Duodenal mucosa (tissue), 2 donors: ENCODE results near the gene OGA.

ENCODE experiments used
- H3K27ac ChIP-seq: one replicate; pipeline ENCODE4 v1.7.0; 2013; ENCODE audit warnings: low read depth, low read length
- H3K27me3 ChIP-seq, 2 donors: one replicate each; pipeline ENCODE4 v1.7.0; 2013; ENCODE audit warnings: low read length in 2 of 2, control low read depth in 1 of 2; ENCODE audit not compliant: insufficient read depth in 2 of 2, control insufficient read depth in 1 of 2
- H3K36me3 ChIP-seq, 2 donors: one replicate each; pipeline ENCODE4 v1.7.0; 2013; ENCODE audit warnings: low read length in 2 of 2, control low read depth in 1 of 2; ENCODE audit not compliant: insufficient read depth in 2 of 2, control insufficient read depth in 1 of 2
- H3K4me1 ChIP-seq, 2 donors: one replicate each; pipeline ENCODE4 v1.7.0; 2013; ENCODE audit warnings: low read length in 2 of 2, control low read depth in 1 of 2; ENCODE audit not compliant: insufficient read depth in 2 of 2, control insufficient read depth in 1 of 2
- H3K4me3 ChIP-seq, 2 donors: one replicate each; pipeline ENCODE4 v1.7.0; 2013; ENCODE audit warnings: low read length in 2 of 2, low read depth in 1 of 2
- H3K9ac ChIP-seq, 2 donors: one replicate each; pipeline ENCODE4 v1.7.0; 2013; ENCODE audit warnings: low read length in 2 of 2, low read depth in 1 of 2
- H3K9me3 ChIP-seq, 2 donors: one replicate each; pipeline ENCODE4 v1.7.0; 2013; ENCODE audit warnings: low read length in 2 of 2, control low read depth in 1 of 2; ENCODE audit not compliant: control insufficient read depth in 1 of 2

The OGA gene

GRCh38 chr10:101848408-101848807, 30.2 kb upstream of the OGA start:
- Histone ChIP-seq H3K27me3 (no peaks in the 10 kb centered on the region), H3K9ac (no peak overlapping the region), H3K36me3 (peaks cover 19 to 34% of the 10 kb centered on the region in 2 donors), H3K4me1 (peaks cover 0 to 4% of the 10 kb centered on the region in 2 donors), H3K9me3 (no peaks in the 10 kb centered on the region), H3K27ac (no peak overlapping the region), H3K4me3 (no peak overlapping the region)

- H3K4me1 ChIP-seq = peaks cover 6 to 13% of the 10 kb centered on the region in 2 donors
- H3K27me3 ChIP-seq = no peaks in the 10 kb centered on the region
- no peak overlapping the region for H3K4me3 ChIP-seq
- peaks cover 11 to 24% of the 10 kb centered on the region in 2 donors for H3K36me3 ChIP-seq
- H3K9me3 ChIP-seq = no peaks in the 10 kb centered on the region
- no peak overlapping the region for H3K9ac ChIP-seq
- H3K27ac ChIP-seq = no peak overlapping the region
Measured at GRCh38 chr10:101845893-101846292, 27.6 kb upstream of the OGA start.

GRCh38 chr10:101843032-101844021, 25.1 kb upstream of the OGA start, which contains the start of gene KCNIP2:
Gene KCNIP2, minus strand, starts transcription at chr10:101843800. Its CDS starts 232 bp downstream, at chr10:101843568.
- Histone ChIP-seq H3K27ac (no peak within 1 kb of the TSS), H3K9ac (no peak within 1 kb of the TSS)

GRCh38 chr10:101841826-101842225, 23.6 kb upstream of the OGA start:
- no peak overlapping the region for H3K4me3 ChIP-seq
- H3K36me3 ChIP-seq = peaks cover 7% of the 10 kb centered on the region in 2 donors
- no peak overlapping the region for H3K27ac ChIP-seq
- H3K27me3 ChIP-seq = no peaks in the 10 kb centered on the region
- peaks cover 10 to 23% of the 10 kb centered on the region in 2 donors for H3K4me1 ChIP-seq
- no peaks in the 10 kb centered on the region for H3K9me3 ChIP-seq
- no peak overlapping the region for H3K9ac ChIP-seq

More at GRCh38 chr10:101843032-101844021, 25.1 kb upstream of the OGA start, which contains the start of gene KCNIP2:
- H3K9me3 ChIP-seq = no peaks in the 10 kb centered on the region
- H3K4me3 ChIP-seq = peak within 1 kb of the TSS; percentile 16 to 24
- no peaks in the 10 kb centered on the region for H3K27me3 ChIP-seq
- peaks cover 7 to 21% of the 10 kb centered on the region in 2 donors for H3K36me3 ChIP-seq
- peaks cover 10 to 23% of the 10 kb centered on the region in 2 donors for H3K4me1 ChIP-seq

DNA sequence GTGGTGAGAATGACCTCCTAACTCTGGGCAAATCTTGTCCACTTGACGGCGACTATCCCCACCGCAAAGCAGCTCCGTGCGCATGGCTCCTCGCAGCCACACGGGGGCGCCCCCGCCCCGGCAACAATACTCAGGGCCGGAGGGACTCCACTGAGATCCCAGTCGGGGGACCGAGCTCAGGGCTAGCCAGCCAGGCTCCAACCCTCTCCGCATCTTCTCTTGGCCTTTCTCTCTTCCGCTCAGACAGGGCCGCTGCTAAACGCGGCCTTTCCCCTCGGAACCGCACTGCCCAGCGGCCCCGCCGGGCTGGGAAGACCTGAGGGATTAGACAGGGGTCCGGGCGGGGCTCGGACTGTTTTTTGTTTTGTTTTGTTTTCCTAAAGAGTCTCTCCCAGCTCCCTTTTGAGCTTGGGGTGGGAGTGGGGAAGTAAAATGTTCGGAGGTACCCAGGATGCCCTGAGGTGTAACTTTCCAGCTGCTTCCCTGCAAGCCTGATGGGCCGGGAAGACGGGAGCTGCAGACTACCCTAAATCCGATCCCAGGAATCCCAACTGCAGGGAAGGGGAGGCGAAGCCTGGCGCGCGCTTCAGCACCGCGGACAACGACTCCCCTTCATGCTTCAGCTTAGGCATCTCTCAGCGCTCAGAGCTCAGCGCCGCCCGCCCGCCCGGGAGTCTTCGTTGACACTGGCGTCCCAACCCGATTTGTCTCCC, 22.7 kb upstream of the OGA start:
- Histone ChIP-seq H3K4me3 (peak overlapping the region; percentile 27 to 53), H3K27me3 (no peaks in the 10 kb centered on the region), H3K27ac (no peak overlapping the region)

DNA sequence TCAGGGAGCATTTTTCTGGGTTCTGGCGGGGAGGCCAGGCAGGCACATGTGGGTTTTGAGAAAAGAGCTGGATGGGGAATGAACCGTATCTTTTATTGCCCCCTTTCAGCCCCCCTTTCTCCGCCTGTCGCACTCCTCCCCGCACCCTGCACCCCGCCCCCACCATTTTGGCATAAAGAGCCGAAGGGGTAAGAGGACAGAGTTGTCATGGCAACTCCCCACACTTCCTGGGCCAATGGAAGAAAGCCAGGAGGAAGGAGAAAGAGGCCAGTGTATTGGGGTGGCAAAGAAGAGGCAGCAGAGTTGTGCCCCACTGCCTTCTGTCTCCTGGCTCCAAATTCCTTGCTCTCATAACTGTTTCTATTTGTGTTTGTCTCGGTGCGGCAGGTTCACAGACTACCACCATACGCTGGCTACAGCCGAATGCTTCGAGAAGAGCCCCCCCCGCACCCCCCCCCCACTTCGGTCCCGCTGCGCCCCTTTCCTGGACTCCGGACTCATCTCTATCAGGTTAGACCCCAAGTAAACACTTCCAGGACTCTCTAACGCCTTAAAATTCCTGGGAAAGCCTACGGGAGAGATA, 21.9 kb upstream of the OGA start:
- peak overlapping the region in 1 of 2 donors; percentile 27 for H3K9ac ChIP-seq
- peak overlapping the region; percentile 48 to 53 for H3K4me3 ChIP-seq

More for the DNA sequence above, 22.7 kb upstream of the OGA start:
- H3K4me1 ChIP-seq = peaks cover 10 to 23% of the 10 kb centered on the region in 2 donors
- no peaks in the 10 kb centered on the region for H3K9me3 ChIP-seq
- peaks cover 4% of the 10 kb centered on the region in 2 donors for H3K36me3 ChIP-seq
- peak overlapping the region in 1 of 2 donors; percentile 27 for H3K9ac ChIP-seq

GRCh38 chr10:101839416-101840063, 21.3 kb upstream of the OGA start:
- Histone ChIP-seq H3K36me3 (no peaks in the 10 kb centered on the region), H3K9ac (no peak overlapping the region), H3K9me3 (no peaks in the 10 kb centered on the region), H3K4me1 (peaks cover 14 to 23% of the 10 kb centered on the region in 2 donors), H3K4me3 (peak overlapping the region; percentile 48 to 53), H3K27ac (no peak overlapping the region), H3K27me3 (no peaks in the 10 kb centered on the region)

More for the DNA sequence above, 21.9 kb upstream of the OGA start:
- no peaks in the 10 kb centered on the region for H3K9me3 ChIP-seq
- H3K27ac ChIP-seq = no peak overlapping the region
- peaks cover 10 to 23% of the 10 kb centered on the region in 2 donors for H3K4me1 ChIP-seq
- H3K36me3 ChIP-seq = no peaks in the 10 kb centered on the region
- no peaks in the 10 kb centered on the region for H3K27me3 ChIP-seq

DNA sequence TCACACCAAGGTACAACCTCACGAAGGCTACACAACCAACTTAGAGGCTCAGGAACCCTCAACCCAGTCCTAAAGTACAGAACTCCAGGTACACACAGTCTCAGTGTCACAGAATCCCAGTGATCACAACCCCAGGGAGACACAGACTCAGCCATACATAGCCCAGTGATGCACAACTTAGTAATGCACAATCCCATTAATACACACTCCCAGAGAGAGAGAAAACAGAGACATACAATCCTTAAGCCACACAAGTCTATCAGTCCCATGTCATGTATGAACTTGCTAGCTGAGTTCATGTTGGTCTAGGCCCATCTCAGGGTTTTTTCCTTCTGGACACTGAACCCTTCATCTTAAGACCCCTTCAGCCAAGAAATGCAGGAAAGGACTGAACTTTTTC, 20.8 kb upstream of the OGA start:
- H3K4me1 ChIP-seq = peaks cover 15 to 18% of the 10 kb centered on the region in 2 donors
- no peak overlapping the region for H3K9ac ChIP-seq

GRCh38 chr10:101838416-101838970, 20.2 kb upstream of the OGA start:
- H3K27ac ChIP-seq = no peak overlapping the region
- H3K4me3 ChIP-seq = no peak overlapping the region
- H3K4me1 ChIP-seq = peaks cover 15 to 18% of the 10 kb centered on the region in 2 donors

More for the DNA sequence above, 20.8 kb upstream of the OGA start:
- H3K27me3 ChIP-seq = no peaks in the 10 kb centered on the region
- H3K9me3 ChIP-seq = no peaks in the 10 kb centered on the region
- H3K36me3 ChIP-seq = no peaks in the 10 kb centered on the region
- H3K4me3 ChIP-seq = no peak overlapping the region
- H3K27ac ChIP-seq = no peak overlapping the region

More at GRCh38 chr10:101838416-101838970, 20.2 kb upstream of the OGA start:
- no peaks in the 10 kb centered on the region for H3K9me3 ChIP-seq
- H3K36me3 ChIP-seq = no peaks in the 10 kb centered on the region
- H3K9ac ChIP-seq = no peak overlapping the region
- H3K27me3 ChIP-seq = no peaks in the 10 kb centered on the region
